Raji (cell line): Measurements from ENCODE around the gene KLHL6.

ENCODE experiments used
- POLR2A ChIP-seq: IDR thresholded peaks from 2 replicates; pipeline ENCODE4 v1.6.1; 2011; ENCODE audit warnings: low read depth, low read length, control low read depth; ENCODE audit not compliant: insufficient read depth

The KLHL6 gene

GRCh38 chr3:183524476-183524875 is 31.0 kb downstream of the KLHL6 start:
- TF ChIP-seq POLR2A: no peak

GRCh38 chr3:183519891-183520290 is 35.6 kb downstream of the KLHL6 start:
- no peak for TF ChIP-seq POLR2A

- no peak for TF ChIP-seq POLR2A
Observed at GRCh38 chr3:183518491-183519251, 36.8 kb downstream of the KLHL6 start.

DNA sequence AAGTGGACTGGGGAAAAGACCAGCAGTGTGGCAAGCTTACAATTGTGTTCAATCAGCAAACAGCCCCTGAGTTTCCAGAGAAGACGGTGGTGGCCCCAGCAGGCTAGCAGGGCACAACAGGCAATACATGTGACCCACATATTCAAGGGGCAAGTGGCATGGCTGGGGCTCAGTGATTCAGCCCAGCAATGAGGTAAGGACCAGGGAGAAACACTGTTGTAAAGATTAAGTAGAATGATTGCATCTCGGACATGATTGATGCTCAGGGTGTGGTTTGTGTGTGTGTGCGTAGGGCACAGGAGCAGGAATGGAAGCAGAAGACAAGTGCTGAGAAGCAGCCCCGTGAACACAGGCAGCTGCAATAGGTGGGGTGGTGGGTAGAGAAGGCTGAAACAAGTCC is 37.9 kb downstream of the KLHL6 start:
- no peak for TF ChIP-seq POLR2A

- peak; percentile 40 for TF ChIP-seq POLR2A
Observed at GRCh38 chr3:183515968-183516851, 39.3 kb downstream of the KLHL6 start.

DNA sequence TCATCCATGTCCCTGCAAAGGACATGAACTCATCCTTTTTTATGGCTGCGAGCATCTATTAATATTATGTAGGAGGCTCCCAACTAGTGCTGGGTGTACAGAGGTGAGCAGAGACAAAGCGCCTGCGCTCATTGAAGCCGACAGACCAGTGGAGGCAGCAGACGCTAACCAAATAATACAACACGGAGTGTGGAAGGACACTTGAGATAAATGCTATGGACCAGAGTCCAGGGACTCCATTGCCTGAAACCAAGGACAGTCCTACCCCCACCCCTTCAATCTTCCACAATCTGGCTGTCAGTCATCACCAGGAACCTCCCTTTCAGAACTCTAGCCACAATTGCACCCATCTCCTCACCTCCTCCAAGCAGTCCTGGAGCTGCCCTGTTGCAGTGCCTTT is 41.5 kb downstream of the KLHL6 start:
- no peak for TF ChIP-seq POLR2A

GRCh38 chr3:183513046-183513706 is 42.3 kb downstream of the KLHL6 start:
- no peak for TF ChIP-seq POLR2A

GRCh38 chr3:183511286-183512131 is 44.0 kb downstream of the KLHL6 start:
- TF ChIP-seq POLR2A: 0 out of 2 replicates have a peak, but pooled peaks have one; percentile 32

GRCh38 chr3:183508821-183509220 is 46.7 kb downstream of the KLHL6 start:
- no peak for TF ChIP-seq POLR2A

GRCh38 chr3:183507551-183507950 is 48.0 kb downstream of the KLHL6 start:
- TF ChIP-seq POLR2A: no peak

- no peak for TF ChIP-seq POLR2A
Observed at GRCh38 chr3:183506674-183507320, 48.7 kb downstream of the KLHL6 start.

- TF ChIP-seq POLR2A: no peak
Observed at GRCh38 chr3:183504597-183504996, 50.9 kb downstream of the KLHL6 start.

- no peak for TF ChIP-seq POLR2A
Observed at GRCh38 chr3:183503746-183504145, 51.8 kb downstream of the KLHL6 start.
